Measurements from ENCODE around the gene TEX26. TPM values are rescaled to one million over a fixed set of nuclear protein-coding genes. Genes with fewer than 3 reads are reported as not detected.

TEX26 gene
- polyA plus RNA-seq, 1 donor from 2014 or later: not detected

- H4K20me1 ChIP-seq (ENCODE audit: insufficient read depth): no peaks in the 10 kb centered on the region
- no peak overlapping the region for H2AFZ ChIP-seq (ENCODE audit: low read depth, low read length)
- no peak overlapping the region for H3K9ac ChIP-seq (ENCODE audit: low read length)
- TF ChIP-seq EP300 (conservative IDR thresholded peaks at IDR 0.05; ENCODE audit: poor library complexity, severe bottlenecking) (no peak), RAD21 (conservative IDR thresholded peaks at IDR 0.05) (no peak), SMC3 (conservative IDR thresholded peaks at IDR 0.05; ENCODE audit: poor library complexity) (no peak), EZH2 (IDR thresholded peaks at IDR 0.05; ENCODE audit: borderline replicate concordance, insufficient read depth, low read length, poor library complexity, severe bottlenecking) (no peak), TAF1 (IDR thresholded peaks at IDR 0.05; ENCODE audit: low read depth) (no peak), MXI1 (conservative IDR thresholded peaks at IDR 0.05; ENCODE audit: poor library complexity, severe bottlenecking) (no peak), POLR2AphosphoS5 (IDR thresholded peaks at IDR 0.05) (no peak), REST (IDR thresholded peaks at IDR 0.05; ENCODE audit: borderline replicate concordance) (no peak), CTCF (IDR thresholded peaks at IDR 0.05; ENCODE audit: poor library complexity, severe bottlenecking) (no peak)
- H3K27me3 ChIP-seq (ENCODE audit: insufficient read depth, low read depth, low read length): no peaks in the 10 kb centered on the region
- H3F3A ChIP-seq (ENCODE audit: insufficient read depth, low read length, poor library complexity, severe bottlenecking): no peaks in the 10 kb centered on the region
- no peak overlapping the region for H3K4me3 ChIP-seq (ENCODE audit: low read length)
- H3K4me2 ChIP-seq (ENCODE audit: low read length): no peak overlapping the region
- no peaks in the 10 kb centered on the region for H3K9me2 ChIP-seq (ENCODE audit: insufficient read depth, low read length)
- H3K27ac ChIP-seq (ENCODE audit: low read length): no peak overlapping the region
- H3K9me3 ChIP-seq (ENCODE audit: low read length): no peaks in the 10 kb centered on the region
- no peaks in the 10 kb centered on the region for H3K36me3 ChIP-seq (ENCODE audit: insufficient read depth, low read length)
- no peaks in the 10 kb centered on the region for H3K79me2 ChIP-seq (replicated peaks; ENCODE audit: insufficient read depth, low read length)
Measured at GRCh38 chr13:31005066-31005465, 72.6 kb downstream of the TEX26 start.

GRCh38 chr13:31007417-31007816 is 75.0 kb downstream of the TEX26 start:
- no peaks in the 10 kb centered on the region for H4K20me1 ChIP-seq (ENCODE audit: insufficient read depth)
- no peak overlapping the region for H2AFZ ChIP-seq (ENCODE audit: low read depth, low read length)
- no peaks in the 10 kb centered on the region for H3K36me3 ChIP-seq (ENCODE audit: insufficient read depth, low read length)
- H3K9me3 ChIP-seq (ENCODE audit: low read length): no peaks in the 10 kb centered on the region
- no peak for TF ChIP-seq EZH2 (IDR thresholded peaks at IDR 0.05; ENCODE audit: borderline replicate concordance, insufficient read depth, low read length, poor library complexity, severe bottlenecking)
- TF ChIP-seq EP300 (conservative IDR thresholded peaks at IDR 0.05; ENCODE audit: poor library complexity, severe bottlenecking): no peak
- TF ChIP-seq CTCF (IDR thresholded peaks at IDR 0.05; ENCODE audit: poor library complexity, severe bottlenecking): no peak
- no peak for TF ChIP-seq TAF1 (IDR thresholded peaks at IDR 0.05; ENCODE audit: low read depth)
- TF ChIP-seq MXI1 (conservative IDR thresholded peaks at IDR 0.05; ENCODE audit: poor library complexity, severe bottlenecking): no peak
- TF ChIP-seq SMC3 (conservative IDR thresholded peaks at IDR 0.05; ENCODE audit: poor library complexity): no peak
- TF ChIP-seq REST (IDR thresholded peaks at IDR 0.05; ENCODE audit: borderline replicate concordance): no peak
- no peak for TF ChIP-seq RAD21 (conservative IDR thresholded peaks at IDR 0.05)
- no peak for TF ChIP-seq POLR2AphosphoS5 (IDR thresholded peaks at IDR 0.05)
- H3K4me2 ChIP-seq (ENCODE audit: low read length): no peak overlapping the region
- H3F3A ChIP-seq (ENCODE audit: insufficient read depth, low read length, poor library complexity, severe bottlenecking): peaks cover 5% of the 10 kb centered on the region
- H3K9me2 ChIP-seq (ENCODE audit: insufficient read depth, low read length): no peaks in the 10 kb centered on the region
- H3K4me3 ChIP-seq (ENCODE audit: low read length): no peak overlapping the region
- no peak overlapping the region for H3K9ac ChIP-seq (ENCODE audit: low read length)
- no peaks in the 10 kb centered on the region for H3K27me3 ChIP-seq (ENCODE audit: insufficient read depth, low read depth, low read length)
- no peaks in the 10 kb centered on the region for H3K79me2 ChIP-seq (replicated peaks; ENCODE audit: insufficient read depth, low read length)
- no peak overlapping the region for H3K27ac ChIP-seq (ENCODE audit: low read length)
